HEK293 (cell line): ENCODE measurements around the gene FAH.

ENCODE experiments used
- CTCF ChIA-PET: fragments of 350-600 bp; formaldehyde crosslinking; extraction: SDS; loops from one replicate; lab custom pipeline; 2021; ENCODE audit warnings: antibody characterized with exemption; lab: Yijun Ruan, JAX
- POLR2A ChIA-PET: fragments of 300-600 bp; formaldehyde crosslinking; extraction: SDS; loops from one replicate; lab custom pipeline; 2020; ENCODE audit warnings: antibody characterized with exemption, inconsistent platforms; lab: Yijun Ruan, JAX
- H3K27ac ChIP-seq: fragments of 200-500 bp; sonication (Bioruptor generic); 2 replicates; pipeline ENCODE4 v1.5.1; 2014; ENCODE audit warnings: low read depth, low read length, control low read depth, inconsistent platforms; ENCODE audit errors: extremely low read depth
- H3K36me3 ChIP-seq, 2 experiments: fragments of 200-500 bp in 1 of 2; sonication (Bioruptor generic) in 1 of 2; 1 replicate in 1 of 2; 2 replicates in 1 of 2; pipeline ENCODE4 v1.5.1; 2014 to 2017; ENCODE audit warnings: inconsistent platforms in 2 of 2, low read length in 2 of 2; ENCODE audit not compliant: control insufficient read depth in 2 of 2, insufficient read depth in 1 of 2
- H3K4me1 ChIP-seq: fragments of 200-500 bp; sonication (Bioruptor generic); 2 replicates; pipeline ENCODE4 v1.5.1; 2014; ENCODE audit warnings: mild to moderate bottlenecking, low read length, inconsistent platforms; ENCODE audit not compliant: control insufficient read depth, insufficient read depth
- H3K4me3 ChIP-seq: 2 replicates; pipeline ENCODE4 v1.5.1; 2011; ENCODE audit warnings: low read depth, mild to moderate bottlenecking, control low read depth, low read length, moderate library complexity
- H3K9me3 ChIP-seq: fragments of 200-500 bp; sonication (Bioruptor generic); 2 replicates; pipeline ENCODE4 v1.5.1; 2014; ENCODE audit warnings: low read depth, low read length, inconsistent platforms; ENCODE audit not compliant: control insufficient read depth, insufficient read depth
- KLF1 ChIP-seq: fragments of 450-650 bp; formaldehyde crosslinking; IDR thresholded peaks from 2 replicates; pipeline ENCODE4 v1.5.1; 2016; ENCODE audit warnings: missing biosample characterization, missing genetic modification characterization
- SP2 ChIP-seq: fragments of 450-650 bp; formaldehyde crosslinking; IDR thresholded peaks from 2 replicates; pipeline ENCODE4 v1.5.1; 2016; ENCODE audit warnings: missing biosample characterization, missing genetic modification characterization
- ZBTB20 ChIP-seq: fragments of 450-650 bp; formaldehyde crosslinking; IDR thresholded peaks from 2 replicates; pipeline ENCODE4 v1.5.1; 2016; ENCODE audit warnings: missing biosample characterization, missing genetic modification characterization
- ZBTB21 ChIP-seq: fragments of 450-650 bp; formaldehyde crosslinking; IDR thresholded peaks from 2 replicates; pipeline ENCODE4 v1.5.1; 2017; ENCODE audit warnings: missing biosample characterization, missing genetic modification characterization
- ZBTB48 ChIP-seq: fragments of 450-650 bp; formaldehyde crosslinking; IDR thresholded peaks from 2 replicates; pipeline ENCODE4 v1.5.1; 2016; ENCODE audit warnings: missing biosample characterization, missing genetic modification characterization
- ZNF19 ChIP-seq: fragments of 450-650 bp; formaldehyde crosslinking; IDR thresholded peaks from 2 replicates; pipeline ENCODE4; 2016; ENCODE audit warnings: missing biosample characterization, missing genetic modification characterization, low read depth
- ZNF23 ChIP-seq: fragments of 450-650 bp; formaldehyde crosslinking; IDR thresholded peaks from 2 replicates; pipeline ENCODE4 v1.5.1; 2016; ENCODE audit warnings: missing biosample characterization, missing genetic modification characterization, borderline replicate concordance
- ZNF274 ChIP-seq, 2 experiments: fragments of 200-500 bp in 1 of 2; fragments of 450-650 bp in 1 of 2; sonication (Bioruptor generic) in 1 of 2; formaldehyde crosslinking in 1 of 2; IDR thresholded peaks; 2 replicates each; pipeline versions ENCODE4 v1.5.1 to v1.6.1; 2014 to 2016; ENCODE audit warnings: borderline replicate concordance in 1 of 2, inconsistent platforms in 1 of 2, low read length in 1 of 2, missing biosample characterization in 1 of 2, missing genetic modification characterization in 1 of 2
- ZNF433 ChIP-seq: fragments of 450-650 bp; formaldehyde crosslinking; IDR thresholded peaks from 2 replicates; pipeline ENCODE4 v1.5.1; 2016; ENCODE audit warnings: missing biosample characterization, missing genetic modification characterization, low read depth
- ZNF529 ChIP-seq: fragments of 450-650 bp; formaldehyde crosslinking; IDR thresholded peaks from 2 replicates; pipeline ENCODE4 v1.5.1; 2017; ENCODE audit warnings: missing genetic modification characterization, missing biosample characterization; ENCODE audit not compliant: insufficient replicate concordance
- ZNF549 ChIP-seq: fragments of 450-650 bp; IDR thresholded peaks from 2 replicates; pipeline ENCODE4 v1.5.1; 2018; ENCODE audit warnings: missing biosample characterization, missing genetic modification characterization, mild to moderate bottlenecking, inconsistent platforms, moderate library complexity
- ZNF561 ChIP-seq: fragments of 450-650 bp; IDR thresholded peaks from 2 replicates; pipeline ENCODE4 v1.5.1; 2018; ENCODE audit warnings: missing biosample characterization, missing genetic modification characterization, borderline replicate concordance
- ZNF654 ChIP-seq: fragments of 450-650 bp; formaldehyde crosslinking; IDR thresholded peaks from 2 replicates; pipeline ENCODE4 v1.5.1; 2016; ENCODE audit warnings: low read depth, missing biosample characterization, missing genetic modification characterization
- ZNF658 ChIP-seq: fragments of 450-650 bp; formaldehyde crosslinking; IDR thresholded peaks from 2 replicates; pipeline ENCODE4; 2016; ENCODE audit warnings: missing biosample characterization, missing genetic modification characterization
- ZNF660 ChIP-seq: fragments of 450-650 bp; IDR thresholded peaks from 2 replicates; pipeline ENCODE4 v1.5.1; 2018; ENCODE audit warnings: missing biosample characterization, mild to moderate bottlenecking, missing genetic modification characterization
- ZNF707 ChIP-seq: fragments of 450-650 bp; formaldehyde crosslinking; IDR thresholded peaks from 2 replicates; pipeline ENCODE4 v1.5.1; 2016; ENCODE audit warnings: missing biosample characterization, missing genetic modification characterization
- ZNF843 ChIP-seq: fragments of 450-650 bp; formaldehyde crosslinking; IDR thresholded peaks from 2 replicates; pipeline ENCODE4 v1.5.1; 2016; ENCODE audit warnings: missing biosample characterization, missing genetic modification characterization
- ZSCAN23 ChIP-seq: fragments of 450-650 bp; formaldehyde crosslinking; IDR thresholded peaks from 2 replicates; pipeline ENCODE4 v1.5.1; 2016; ENCODE audit warnings: missing biosample characterization, missing genetic modification characterization
- ZXDB ChIP-seq: fragments of 450-650 bp; formaldehyde crosslinking; IDR thresholded peaks from 2 replicates; pipeline ENCODE4 v1.5.1; 2016; ENCODE audit warnings: missing biosample characterization, missing genetic modification characterization
- TF ChIP-seq, protein P1 (sequence below): fragments of 450-650 bp; formaldehyde crosslinking; IDR thresholded peaks from 2 replicates; pipeline ENCODE4 v1.5.1; 2017; ENCODE audit warnings: missing biosample characterization, missing genetic modification characterization
- TF ChIP-seq, protein P2 (sequence below): fragments of 450-650 bp; formaldehyde crosslinking; conservative IDR thresholded peaks from 2 replicates; pipeline ENCODE4 v1.5.1; 2016; ENCODE audit warnings: low read depth, missing biosample characterization, missing genetic modification characterization

Gene FAH

DNA sequence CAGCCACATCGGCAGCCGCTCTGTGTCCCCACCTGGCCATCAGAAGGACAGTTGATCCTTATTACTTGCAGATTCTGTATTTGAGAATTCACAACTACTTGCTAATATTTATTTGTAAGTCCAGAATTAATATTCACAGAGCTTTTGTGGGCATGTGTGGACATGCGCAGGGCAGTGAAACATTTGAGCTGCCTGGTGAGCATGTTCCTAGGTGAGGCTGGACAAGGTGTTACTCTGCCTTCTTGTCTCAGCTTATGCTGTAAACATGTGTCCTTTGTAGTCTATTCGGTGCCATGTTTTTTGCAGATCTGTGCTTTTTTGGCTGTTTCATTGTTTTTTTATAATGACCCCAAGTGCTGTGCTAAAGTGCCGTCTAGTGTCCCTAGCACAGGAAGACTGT is 15.6 kb downstream of the FAH start:
- Histone ChIP-seq H3K4me3 (no peak overlapping the region), H3K9me3 (no peaks in the 10 kb centered on the region), H3K27ac (no peak overlapping the region), H3K36me3 (peaks cover 0 to 28% of the 10 kb centered on the region in 2 experiments; a peak in 2 of 3 replicates), H3K4me1 (no peaks in the 10 kb centered on the region)
- ChIA-PET CTCF (interaction anchor here (0.9 kb wide), 1 partner anchor 15 kb away, joined by 3 read pairs; no protein-coding TSS in a partner anchor), POLR2A (interaction anchor here (0.6 to 0.9 kb wide), 3 partner anchors 107 to 245 kb away, joined by 3 to 4 read pairs (median 4); no protein-coding TSS in a partner anchor)
- TF ChIP-seq ZNF23 (tag by site-specific recombination) (no peak), ZBTB21 (no peak), ZNF561 (tag by site-specific recombination) (no peak), ZXDB (no peak), ZBTB48 (no peak), ZNF19 (tag by site-specific recombination) (no peak), ZBTB20 (no peak)
- TF ChIP-seq, protein P1, sequence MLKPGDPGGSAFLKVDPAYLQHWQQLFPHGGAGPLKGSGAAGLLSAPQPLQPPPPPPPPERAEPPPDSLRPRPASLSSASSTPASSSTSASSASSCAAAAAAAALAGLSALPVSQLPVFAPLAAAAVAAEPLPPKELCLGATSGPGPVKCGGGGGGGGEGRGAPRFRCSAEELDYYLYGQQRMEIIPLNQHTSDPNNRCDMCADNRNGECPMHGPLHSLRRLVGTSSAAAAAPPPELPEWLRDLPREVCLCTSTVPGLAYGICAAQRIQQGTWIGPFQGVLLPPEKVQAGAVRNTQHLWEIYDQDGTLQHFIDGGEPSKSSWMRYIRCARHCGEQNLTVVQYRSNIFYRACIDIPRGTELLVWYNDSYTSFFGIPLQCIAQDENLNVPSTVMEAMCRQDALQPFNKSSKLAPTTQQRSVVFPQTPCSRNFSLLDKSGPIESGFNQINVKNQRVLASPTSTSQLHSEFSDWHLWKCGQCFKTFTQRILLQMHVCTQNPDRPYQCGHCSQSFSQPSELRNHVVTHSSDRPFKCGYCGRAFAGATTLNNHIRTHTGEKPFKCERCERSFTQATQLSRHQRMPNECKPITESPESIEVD (tag by site-specific recombination): no peak

DNA sequence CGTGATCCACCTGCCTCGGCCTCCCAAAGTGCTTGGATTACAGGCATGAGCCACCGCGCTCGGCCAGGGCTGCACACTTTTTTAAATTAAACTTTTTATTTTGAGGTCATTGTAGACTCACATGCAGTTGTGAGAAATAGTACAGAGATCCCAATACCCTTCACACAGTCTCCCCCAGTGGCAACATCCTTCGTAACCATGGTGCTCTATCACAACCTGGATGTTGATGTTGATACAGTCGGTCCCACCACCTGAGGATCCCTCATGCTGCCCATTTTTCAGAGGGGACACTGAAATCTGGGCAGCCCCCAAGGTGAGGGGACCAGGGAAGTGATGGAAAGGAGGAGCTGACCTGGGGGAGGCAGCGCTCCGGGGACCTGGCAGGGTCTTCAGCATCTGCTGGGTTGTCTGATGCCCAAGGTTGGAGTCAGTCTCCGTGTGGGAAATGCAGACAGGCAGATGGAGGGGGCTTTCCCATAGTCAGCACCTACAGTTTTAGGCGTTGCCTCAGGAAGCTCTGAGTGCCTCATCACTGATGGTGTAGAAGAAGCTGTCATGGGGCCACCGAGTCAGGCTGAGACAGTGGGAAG is 17.1 kb downstream of the FAH start:
- no peaks in the 10 kb centered on the region for H3K4me1 ChIP-seq
- no peak overlapping the region for H3K27ac ChIP-seq
- no peaks in the 10 kb centered on the region for H3K9me3 ChIP-seq
- H3K4me3 ChIP-seq: no peak overlapping the region
- ChIA-PET POLR2A (no interaction called here), CTCF (interaction anchor here (0.7 kb wide), 1 partner anchor 24 kb away, joined by 3 read pairs; no protein-coding TSS in a partner anchor)
- TF ChIP-seq SP2 (tag by site-specific recombination) (no peak), ZNF529 (tag by site-specific recombination) (peak; percentile 91)
- peaks cover 0 to 21% of the 10 kb centered on the region in 2 experiments; a peak in 2 of 3 replicates for H3K36me3 ChIP-seq

DNA sequence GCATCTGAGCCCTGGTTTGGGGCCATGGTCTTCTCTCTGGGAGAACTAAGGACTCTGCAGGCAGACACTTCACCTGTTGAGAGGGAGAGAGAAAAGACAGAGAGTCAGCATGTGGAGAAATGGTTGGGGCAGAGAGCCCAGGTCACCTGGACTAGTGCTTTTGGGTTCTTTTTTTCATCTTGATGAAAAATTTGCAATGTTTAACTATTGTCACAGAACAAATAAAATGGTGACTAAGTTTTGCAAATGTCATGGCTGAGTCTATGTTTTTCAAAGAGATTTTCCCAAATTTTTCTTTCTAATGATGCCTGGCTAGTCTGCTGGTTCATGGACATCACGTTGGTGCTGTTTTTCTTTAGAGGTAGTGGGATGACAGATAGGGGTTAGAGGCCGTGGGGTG is 17.8 kb downstream of the FAH start:
- H3K9me3 ChIP-seq: no peaks in the 10 kb centered on the region
- CTCF ChIA-PET: interaction anchor here (0.7 kb wide), 1 partner anchor 25 kb away, joined by 3 read pairs; no protein-coding TSS in a partner anchor

More for the DNA sequence above, 17.8 kb downstream of the FAH start:
- TF ChIP-seq KLF1 (tag by site-specific recombination): no peak
- no peak for TF ChIP-seq ZNF707
- no peak for TF ChIP-seq ZNF549
- no peak for TF ChIP-seq ZNF843 (tag by site-specific recombination)
- TF ChIP-seq, protein P2, sequence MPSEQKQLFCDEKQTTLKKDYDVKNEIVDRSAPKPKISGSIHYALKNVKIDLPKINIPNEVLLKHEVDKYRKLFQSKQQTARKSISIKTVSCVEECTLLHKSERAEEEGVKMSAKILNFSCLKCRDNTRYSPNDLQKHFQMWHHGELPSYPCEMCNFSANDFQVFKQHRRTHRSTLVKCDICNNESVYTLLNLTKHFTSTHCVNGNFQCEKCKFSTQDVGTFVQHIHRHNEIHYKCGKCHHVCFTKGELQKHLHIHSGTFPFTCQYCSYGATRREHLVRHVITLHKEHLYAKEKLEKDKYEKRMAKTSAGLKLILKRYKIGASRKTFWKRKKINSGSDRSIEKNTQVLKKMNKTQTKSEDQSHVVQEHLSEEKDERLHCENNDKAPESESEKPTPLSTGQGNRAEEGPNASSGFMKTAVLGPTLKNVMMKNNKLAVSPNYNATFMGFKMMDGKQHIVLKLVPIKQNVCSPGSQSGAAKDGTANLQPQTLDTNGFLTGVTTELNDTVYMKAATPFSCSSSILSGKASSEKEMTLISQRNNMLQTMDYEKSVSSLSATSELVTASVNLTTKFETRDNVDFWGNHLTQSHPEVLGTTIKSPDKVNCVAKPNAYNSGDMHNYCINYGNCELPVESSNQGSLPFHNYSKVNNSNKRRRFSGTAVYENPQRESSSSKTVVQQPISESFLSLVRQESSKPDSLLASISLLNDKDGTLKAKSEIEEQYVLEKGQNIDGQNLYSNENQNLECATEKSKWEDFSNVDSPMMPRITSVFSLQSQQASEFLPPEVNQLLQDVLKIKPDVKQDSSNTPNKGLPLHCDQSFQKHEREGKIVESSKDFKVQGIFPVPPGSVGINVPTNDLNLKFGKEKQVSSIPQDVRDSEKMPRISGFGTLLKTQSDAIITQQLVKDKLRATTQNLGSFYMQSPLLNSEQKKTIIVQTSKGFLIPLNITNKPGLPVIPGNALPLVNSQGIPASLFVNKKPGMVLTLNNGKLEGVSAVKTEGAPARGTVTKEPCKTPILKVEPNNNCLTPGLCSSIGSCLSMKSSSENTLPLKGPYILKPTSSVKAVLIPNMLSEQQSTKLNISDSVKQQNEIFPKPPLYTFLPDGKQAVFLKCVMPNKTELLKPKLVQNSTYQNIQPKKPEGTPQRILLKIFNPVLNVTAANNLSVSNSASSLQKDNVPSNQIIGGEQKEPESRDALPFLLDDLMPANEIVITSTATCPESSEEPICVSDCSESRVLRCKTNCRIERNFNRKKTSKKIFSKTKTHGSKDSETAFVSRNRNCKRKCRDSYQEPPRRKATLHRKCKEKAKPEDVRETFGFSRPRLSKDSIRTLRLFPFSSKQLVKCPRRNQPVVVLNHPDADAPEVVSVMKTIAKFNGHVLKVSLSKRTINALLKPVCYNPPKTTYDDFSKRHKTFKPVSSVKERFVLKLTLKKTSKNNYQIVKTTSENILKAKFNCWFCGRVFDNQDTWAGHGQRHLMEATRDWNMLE (tag by site-specific recombination): no peak
- TF ChIP-seq ZSCAN23 (tag by site-specific recombination): no peak
- TF ChIP-seq ZNF274 (IDR thresholded peaks at IDR 0.05; ENCODE audit: low read length): no peak
- TF ChIP-seq ZNF274 (tag by site-specific recombination; IDR thresholded peaks at IDR 0.05; ENCODE audit: borderline replicate concordance): no peak
- TF ChIP-seq ZNF433 (tag by site-specific recombination): no peak
- no peak for TF ChIP-seq ZNF658
- TF ChIP-seq ZNF660 (tag by site-specific recombination): no peak
- TF ChIP-seq ZNF654 (tag by site-specific recombination): no peak
- TF ChIP-seq, all 188 proteins: peak for 0
- Histone ChIP-seq H3K27ac (no peak overlapping the region), H3K36me3 (peaks cover 0 to 29% of the 10 kb centered on the region in 2 experiments; a peak in 2 of 3 replicates), H3K4me1 (no peaks in the 10 kb centered on the region), H3K4me3 (no peak overlapping the region)
- POLR2A ChIA-PET: no interaction called here
